Middle frontal gyrus (tissue), 1 donor: ENCODE results near the gene COPS4.

Source experiments
- DNase-seq: peaks from one replicate; pipeline ENCODE4 v3.0.0-alpha.2; 2015; ENCODE audit warnings: low spot score; ENCODE audit errors: extremely low spot score

The COPS4 gene

DNA sequence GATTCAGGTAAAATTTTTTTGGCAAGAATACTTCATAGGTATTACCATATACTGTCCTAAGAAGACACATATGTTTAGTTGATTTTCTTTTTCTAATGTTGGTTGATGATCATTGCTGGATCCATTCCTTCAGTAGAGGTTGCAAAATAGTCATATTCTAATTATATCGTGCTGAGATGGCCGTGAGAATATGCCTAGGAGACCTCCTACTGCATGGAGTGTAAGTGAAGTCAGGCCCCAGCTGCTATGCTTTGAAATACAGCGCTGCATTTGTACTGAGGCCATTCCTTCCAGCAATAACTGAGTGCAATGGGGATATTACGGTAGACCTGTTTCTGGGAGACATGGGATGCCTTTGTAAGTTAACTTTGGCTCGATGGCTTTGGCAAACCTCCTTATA is 86.3 kb downstream of the COPS4 start:
- no peak for DNase-seq

DNA sequence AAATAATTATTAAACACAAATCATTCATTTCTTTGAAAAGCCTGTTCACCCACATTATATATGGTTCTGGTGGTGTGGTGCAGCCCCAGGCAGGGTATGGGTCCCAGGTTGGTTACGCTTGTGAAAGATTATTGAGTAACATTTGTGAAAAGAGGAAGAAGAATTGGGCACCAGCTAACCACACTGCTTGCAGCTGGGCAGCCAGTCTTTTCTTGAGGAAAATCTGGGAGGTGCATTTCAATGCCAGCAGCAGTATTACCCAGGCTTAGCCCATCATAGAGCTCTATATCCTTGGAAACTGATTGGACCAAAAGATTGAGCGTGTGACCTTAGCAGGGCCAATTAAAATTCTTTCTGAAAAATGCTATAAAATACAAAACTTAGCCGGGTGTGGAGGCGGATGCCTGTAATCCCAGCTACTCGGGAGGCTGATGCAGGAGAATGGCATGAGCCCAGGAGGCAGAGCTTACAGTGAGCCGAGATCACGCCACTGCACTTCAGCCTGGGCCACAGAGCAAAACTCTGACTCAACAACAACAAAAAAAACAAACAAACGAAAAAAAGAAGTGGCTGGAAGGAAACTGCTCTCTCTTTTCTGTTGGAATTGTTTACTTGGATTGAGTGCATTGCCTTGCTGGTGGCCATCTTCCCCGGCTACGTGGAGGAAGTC is 89.3 kb downstream of the COPS4 start:
- no peak for DNase-seq
